GM19463 (cell line): Measurements from ENCODE around the gene ANKRD36B.
"Not testable (repeated sequence)": the region's sequence is repeated elsewhere in the genome, so short reads cannot be mapped to it uniquely, and the experiment has no call there.

Experiments used
- ATAC-seq: cut with Tn5 transposase; IDR thresholded peaks from one replicate; pipeline ENCODE4 v1.9.1; 2021; ENCODE audit warnings: mild to moderate bottlenecking, moderate library complexity; ENCODE audit not compliant: unreplicated experiment

ANKRD36B gene

DNA sequence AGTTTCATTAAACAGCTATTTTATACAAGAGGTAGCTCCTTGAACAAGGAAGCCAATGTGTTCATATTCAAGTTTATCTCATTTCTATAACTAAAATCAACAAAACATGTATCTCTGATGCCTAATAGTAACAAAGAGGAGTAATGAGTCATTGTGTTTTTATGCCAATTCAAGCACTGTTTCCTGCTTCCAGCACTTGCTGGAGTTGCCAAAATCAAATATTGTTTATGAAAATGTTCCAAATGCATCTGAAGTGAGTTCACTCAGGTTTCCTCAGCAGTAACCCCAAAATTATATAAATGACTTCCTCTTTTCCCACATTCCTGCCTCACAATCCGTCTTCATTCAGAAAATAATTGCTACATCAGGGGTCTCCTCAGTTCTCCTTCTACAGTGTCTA lies 39.2 kb downstream of the ANKRD36B start:
- ATAC-seq = not testable (repeated sequence)

- not testable (repeated sequence) for ATAC-seq
Observed at GRCh38 chr2:97549058-97549457, 40.6 kb downstream of the ANKRD36B start.

DNA sequence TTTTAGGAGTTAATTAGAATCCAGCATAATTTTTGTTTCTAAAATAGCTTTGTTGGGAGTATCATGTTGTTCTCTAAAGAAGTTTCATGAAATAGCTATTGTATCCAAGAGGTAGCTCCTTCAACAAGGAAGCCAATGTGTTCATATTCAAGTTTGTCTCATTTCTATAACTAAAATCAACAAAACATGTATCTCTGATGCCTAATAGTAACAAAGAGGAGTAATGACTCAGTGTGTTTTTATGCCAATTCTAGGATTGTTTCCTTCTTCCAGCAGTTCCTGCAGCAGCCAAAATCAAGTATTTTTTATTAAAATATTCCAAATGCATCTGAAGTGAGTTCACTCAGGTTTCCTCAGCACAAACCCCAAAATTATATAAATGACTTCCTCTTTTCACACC lies 41.1 kb downstream of the ANKRD36B start:
- not testable (repeated sequence) for ATAC-seq

GRCh38 chr2:97546711-97547110 lies 43.0 kb downstream of the ANKRD36B start:
- ATAC-seq = no peak

GRCh38 chr2:97544911-97545310 lies 44.8 kb downstream of the ANKRD36B start:
- not testable (repeated sequence) for ATAC-seq

DNA sequence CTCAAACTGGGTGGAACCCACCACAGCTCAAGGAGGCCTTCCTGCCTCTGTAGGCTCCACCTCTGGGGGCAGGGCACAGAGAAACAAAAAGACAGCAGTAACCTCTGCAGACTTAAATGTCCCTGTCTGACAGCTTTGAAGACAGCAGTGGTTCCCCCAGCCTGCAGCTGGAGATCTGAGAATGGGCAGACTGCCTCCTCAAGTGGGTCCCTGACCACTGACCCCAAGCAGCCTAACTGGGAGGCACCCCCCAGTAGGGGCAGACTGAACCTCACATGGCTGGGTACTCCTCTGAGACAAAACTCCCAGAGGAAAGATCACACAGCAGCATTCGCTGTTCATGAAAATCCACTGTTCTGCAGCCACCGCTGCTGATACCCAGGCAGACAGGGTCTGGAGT lies 63.8 kb downstream of the ANKRD36B start:
- not testable (repeated sequence) for ATAC-seq

GRCh38 chr2:97523816-97524215 lies 65.9 kb downstream of the ANKRD36B start:
- ATAC-seq = not testable (repeated sequence)

GRCh38 chr2:97522916-97523555 lies 66.6 kb downstream of the ANKRD36B start:
- not testable (repeated sequence) for ATAC-seq

DNA sequence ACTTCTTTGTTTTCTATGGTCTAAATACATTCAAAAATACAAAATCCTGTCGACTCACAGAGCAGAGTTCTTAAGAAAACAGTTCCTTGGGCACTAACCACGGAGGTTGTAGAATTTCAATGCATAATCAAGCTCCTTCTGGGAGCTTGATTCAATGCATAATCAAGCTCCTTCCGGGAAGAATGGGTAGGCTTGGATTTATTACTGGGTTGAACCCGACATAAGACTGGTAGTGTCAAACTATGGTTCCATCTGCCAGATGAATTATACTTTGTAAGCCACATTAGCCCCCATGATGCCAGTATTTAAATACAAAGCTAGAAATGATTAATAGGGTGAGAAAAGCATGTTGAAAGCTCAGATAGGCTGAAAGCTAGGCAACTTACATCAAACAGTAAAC lies 94.0 kb downstream of the ANKRD36B start:
- ATAC-seq = not testable (repeated sequence)

GRCh38 chr2:97490141-97490540 lies 99.5 kb downstream of the ANKRD36B start:
- ATAC-seq = not testable (repeated sequence)
